Glomerular visceral epithelial cell (primary cell): ENCODE data around the gene DEPDC4.
"Not testable (repeated sequence)": the region's sequence is repeated elsewhere in the genome, so short reads cannot be mapped to it uniquely, and the experiment has no call there.

Experiments
- DNase-seq: peaks from one replicate; pipeline ENCODE4 v3.0.0-alpha.2; 2016; ENCODE audit errors: extremely low spot score

Gene DEPDC4

GRCh38 chr12:100266835-100267602 is at the start of gene DEPDC4, which contains the start of gene SCYL2:
Gene DEPDC4 (minus strand): TSS chr12:100267079. CDS start chr12:100267076, 3 bp downstream.
Gene SCYL2 (plus strand): TSS chr12:100267177. CDS start chr12:100282971, 15,794 bp downstream.
- peak; percentile 98 for DNase-seq

GRCh38 chr12:100311317-100311716 is 44.4 kb upstream of the DEPDC4 start:
- DNase-seq = no peak

- DNase-seq = not testable (repeated sequence)
Observed at GRCh38 chr12:100308138-100308537, 41.3 kb upstream of the DEPDC4 start.

GRCh38 chr12:100304334-100304733 is 37.5 kb upstream of the DEPDC4 start:
- not testable (repeated sequence) for DNase-seq

- no peak for DNase-seq
Observed at GRCh38 chr12:100303831-100304230, 37.0 kb upstream of the DEPDC4 start.

- no peak for DNase-seq
Observed at GRCh38 chr12:100302081-100302480, 35.2 kb upstream of the DEPDC4 start.

GRCh38 chr12:100295764-100296555 is 29.1 kb upstream of the DEPDC4 start:
- DNase-seq = no peak

- not testable (repeated sequence) for DNase-seq
Observed at GRCh38 chr12:100294366-100294765, 27.5 kb upstream of the DEPDC4 start.

- DNase-seq = no peak
Observed at GRCh38 chr12:100293017-100293416, 26.1 kb upstream of the DEPDC4 start.

GRCh38 chr12:100290016-100290415 is 23.1 kb upstream of the DEPDC4 start:
- DNase-seq = no peak

- DNase-seq = no peak
Observed at GRCh38 chr12:100289038-100289437, 22.2 kb upstream of the DEPDC4 start.

GRCh38 chr12:100284556-100284955 is 17.7 kb upstream of the DEPDC4 start:
- not testable (repeated sequence) for DNase-seq

GRCh38 chr12:100279607-100280244 is 12.8 kb upstream of the DEPDC4 start:
- no peak for DNase-seq

GRCh38 chr12:100279159-100279558 is 12.3 kb upstream of the DEPDC4 start:
- DNase-seq = no peak

- DNase-seq = no peak
Observed at GRCh38 chr12:100274291-100274690, 7.4 kb upstream of the DEPDC4 start.

- DNase-seq = no peak
Observed at GRCh38 chr12:100273782-100274181, 6.9 kb upstream of the DEPDC4 start.

- peak; percentile 1 for DNase-seq
Observed at GRCh38 chr12:100268835-100269564, 2.1 kb upstream of the DEPDC4 start.

- DNase-seq = peak; percentile 13
Observed at GRCh38 chr12:100267603-100268281, 863 bp upstream of the DEPDC4 start.

GRCh38 chr12:100266585-100266834 is 369 bp downstream of the DEPDC4 start:
- DNase-seq = no peak

- no peak for DNase-seq
Observed at GRCh38 chr12:100265732-100266584, 921 bp downstream of the DEPDC4 start.
